B cell (primary cell): ENCODE data around the gene CACNG8. TPM values are rescaled to one million over a fixed set of nuclear protein-coding genes. Genes with fewer than 3 reads are reported as not detected.

Source experiments
- ATAC-seq: fragments of 200-7000 bp; cut with Tn5 transposase; one replicate; pipeline ENCODE4 v1.10.0; 2021; ENCODE audit warnings: low read depth, mild to moderate bottlenecking, moderate number of reproducible peaks, moderate library complexity
- CTCF ChIA-PET: fragments of 350-600 bp; sonication (Branson Sonifier 250); formaldehyde crosslinking; loops from one replicate; lab custom pipeline; 2021; ENCODE audit warnings: antibody characterized with exemption, inconsistent platforms; lab: Charles Lee
- POLR2A ChIA-PET: fragments of 350-600 bp; sonication (Branson Sonifier 250); formaldehyde crosslinking; loops from one replicate; lab custom pipeline; 2021; ENCODE audit warnings: antibody characterized with exemption; lab: Charles Lee
- DNase-seq: peaks from one replicate; pipeline ENCODE4 v3.0.0; 2013
- H2AFZ ChIP-seq: 2 replicates; pipeline ENCODE4 v1.6.1; 2012; ENCODE audit warnings: mild to moderate bottlenecking, low read depth, low read length; ENCODE audit not compliant: insufficient read depth, poor library complexity, severe bottlenecking
- H3K27ac ChIP-seq, 2 donors: 1 replicate in 1 of 2; 2 replicates in 1 of 2; pipeline ENCODE4 v1.5.1; 2012 to 2013; ENCODE audit warnings: low read length in 2 of 2, mild to moderate bottlenecking in 2 of 2, moderate library complexity in 1 of 2
- H3K27me3 ChIP-seq, 4 experiments: fragments of 200-600 bp in 1 of 4; sonication (generic) in 1 of 4; replicated peaks in 1 of 4; 1 replicate in 2 of 4; 2 replicates in 2 of 4; pipeline versions ENCODE4 v1.6.1 to v1.7.0; 2013 to 2016; ENCODE audit warnings: low read length in 3 of 4, mild to moderate bottlenecking in 2 of 4, mixed read lengths in 1 of 4, moderate library complexity in 1 of 4; ENCODE audit not compliant: insufficient read depth in 4 of 4, control insufficient read depth in 3 of 4; ENCODE audit errors: control extremely low read depth in 1 of 4
- H3K36me3 ChIP-seq, 2 experiments: replicated peaks in 1 of 2; 1 replicate in 1 of 2; 2 replicates in 1 of 2; pipeline versions ENCODE4 v1.6.1 to v1.7.1; 2013; ENCODE audit warnings: low read length in 1 of 2; ENCODE audit not compliant: insufficient read depth in 2 of 2, control insufficient read depth in 1 of 2; ENCODE audit errors: control extremely low read depth in 1 of 2, extremely low read depth in 1 of 2
- H3K4me1 ChIP-seq, 2 donors: fragments of 200-600 bp in 1 of 2; sonication (generic) in 1 of 2; 1 replicate in 1 of 2; 2 replicates in 1 of 2; pipeline versions ENCODE4 v1.5.1 to v1.6.1; 2013 to 2017; ENCODE audit warnings: low read length in 2 of 2; ENCODE audit not compliant: control insufficient read depth in 2 of 2, insufficient read depth in 2 of 2
- H3K4me2 ChIP-seq: replicated peaks from 2 replicates; pipeline ENCODE3; 2012; ENCODE audit warnings: mild to moderate bottlenecking, low read depth, low read length; ENCODE audit not compliant: poor library complexity, severe bottlenecking
- H3K4me3 ChIP-seq, 5 experiments: fragments of 200-600 bp in 1 of 5; sonication (generic) in 1 of 5; 1 replicate in 3 of 5; 2 replicates in 2 of 5; pipeline versions ENCODE4 v1.5.1 to v1.7.0; 2011 to 2016; ENCODE audit warnings: low read length in 4 of 5, mild to moderate bottlenecking in 4 of 5, low read depth in 2 of 5, control low read depth in 1 of 5, moderate library complexity in 1 of 5; ENCODE audit not compliant: insufficient read depth in 1 of 5; ENCODE audit errors: control extremely low read depth in 1 of 5, extremely low read depth in 1 of 5
- H3K79me2 ChIP-seq: fragments of 200-600 bp; sonication (generic); one replicate; pipeline ENCODE4 v1.6.0; 2016; ENCODE audit warnings: low read length; ENCODE audit not compliant: control insufficient read depth, insufficient read depth
- H3K9ac ChIP-seq: fragments of 200-600 bp; sonication (generic); 2 replicates; pipeline ENCODE4 v1.6.1; 2017; ENCODE audit warnings: mild to moderate bottlenecking, low read length, moderate library complexity
- H3K9me3 ChIP-seq, 3 donors: one replicate each; pipeline versions ENCODE4 v1.6.1 to v1.7.1; 2013; ENCODE audit warnings: low read length in 2 of 3; ENCODE audit not compliant: control insufficient read depth in 2 of 3, insufficient read depth in 1 of 3; ENCODE audit errors: control extremely low read depth in 1 of 3
- H4K20me1 ChIP-seq: 2 replicates; pipeline ENCODE4 v1.6.0; 2012; ENCODE audit warnings: mild to moderate bottlenecking, low read length; ENCODE audit not compliant: insufficient read depth, control insufficient read depth, poor library complexity, severe bottlenecking
- H3K27ac Mint-ChIP-seq: one replicate; pipeline ENCODE4 v1.8.0; 2021; ENCODE audit warnings: mixed read lengths
- H3K27me3 Mint-ChIP-seq: one replicate; pipeline ENCODE4 v1.8.0; 2021; ENCODE audit warnings: mixed read lengths
- H3K4me1 Mint-ChIP-seq: one replicate; pipeline ENCODE4 v1.8.0; 2021; ENCODE audit warnings: mixed read lengths
- H3K4me3 Mint-ChIP-seq: one replicate; pipeline ENCODE4 v1.8.0; 2021; ENCODE audit warnings: mixed read lengths
- H3K9me3 Mint-ChIP-seq: one replicate; pipeline ENCODE4 v1.8.0; 2022; ENCODE audit warnings: mixed read lengths; ENCODE audit not compliant: insufficient read depth
- EZH2 ChIP-seq: IDR thresholded peaks from 2 replicates; pipeline ENCODE4 v1.6.1; 2012; ENCODE audit warnings: borderline replicate concordance, low read depth, mild to moderate bottlenecking, moderate library complexity, low read length; ENCODE audit not compliant: insufficient read depth, poor library complexity, severe bottlenecking
- WGBS: methylation state at CpG from one replicate; pipeline ENCODE4 v1.1.5; 2013; ENCODE audit warnings: missing lambda C conversion rate; ENCODE audit not compliant: insufficient coverage; 5-methylcytosine and 5-hydroxymethylcytosine counted together
- intact Hi-C: fragments of 100-400 bp; cut with micrococcal nuclease; formaldehyde crosslinking; loops from one replicate; pipeline ENCODE4 v1.10.0; 2022
- polyA plus RNA-seq: library from polyadenylated mRNA; depleted of rRNA; stranded (reverse); fragments of >200 nt; gene quantifications from 2 replicates; pipeline ENCODE4 v1.2.3, GENCODE V29; 2012
- total RNA-seq, 2 donors: library from RNA; stranded (reverse); fragments of 120-200 nt in 1 of 2; gene quantifications; 1 replicate in 1 of 2; 2 replicates in 1 of 2; pipeline versions ENCODE4 v1.2.3 to v1.2.4, GENCODE V29; 2013 to 2022
- TF ChIP-seq, protein P1 (sequence below): fragments of 200-600 bp; IDR thresholded peaks from one replicate; pipeline ENCODE4 v1.8.0; 2022; ENCODE audit warnings: antibody characterized with exemption, mild to moderate bottlenecking

Gene CACNG8
- total and polyA plus RNA-seq, 2 donors (not counting 1 experiment from before 2014, with no cell fraction given) = not detected

- H3K27me3 Mint-ChIP-seq = peaks cover 40% of the 10 kb centered on the region
- H4K20me1 ChIP-seq = no peaks in the 10 kb centered on the region
- no peak overlapping the region for H3K4me2 ChIP-seq
- H3K4me3 Mint-ChIP-seq = no peak overlapping the region
- no peaks in the 10 kb centered on the region for H3K4me1 Mint-ChIP-seq
- H3K4me1 ChIP-seq = no peaks in the 10 kb centered on the region
- TF ChIP-seq, protein P1, sequence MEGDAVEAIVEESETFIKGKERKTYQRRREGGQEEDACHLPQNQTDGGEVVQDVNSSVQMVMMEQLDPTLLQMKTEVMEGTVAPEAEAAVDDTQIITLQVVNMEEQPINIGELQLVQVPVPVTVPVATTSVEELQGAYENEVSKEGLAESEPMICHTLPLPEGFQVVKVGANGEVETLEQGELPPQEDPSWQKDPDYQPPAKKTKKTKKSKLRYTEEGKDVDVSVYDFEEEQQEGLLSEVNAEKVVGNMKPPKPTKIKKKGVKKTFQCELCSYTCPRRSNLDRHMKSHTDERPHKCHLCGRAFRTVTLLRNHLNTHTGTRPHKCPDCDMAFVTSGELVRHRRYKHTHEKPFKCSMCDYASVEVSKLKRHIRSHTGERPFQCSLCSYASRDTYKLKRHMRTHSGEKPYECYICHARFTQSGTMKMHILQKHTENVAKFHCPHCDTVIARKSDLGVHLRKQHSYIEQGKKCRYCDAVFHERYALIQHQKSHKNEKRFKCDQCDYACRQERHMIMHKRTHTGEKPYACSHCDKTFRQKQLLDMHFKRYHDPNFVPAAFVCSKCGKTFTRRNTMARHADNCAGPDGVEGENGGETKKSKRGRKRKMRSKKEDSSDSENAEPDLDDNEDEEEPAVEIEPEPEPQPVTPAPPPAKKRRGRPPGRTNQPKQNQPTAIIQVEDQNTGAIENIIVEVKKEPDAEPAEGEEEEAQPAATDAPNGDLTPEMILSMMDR = no peak
- no peak for TF ChIP-seq EZH2
- ATAC-seq = no peak
- ChIA-PET CTCF (no interaction called here), POLR2A (no interaction called here)
- intact Hi-C loops = no loop called here
- H3K9me3 Mint-ChIP-seq = no peaks in the 10 kb centered on the region
- no peaks in the 10 kb centered on the region for H3K36me3 ChIP-seq
- 100% methylated on average over 3 of the region's 4 CpGs for WGBS
- no peak overlapping the region for H3K9ac ChIP-seq
- H3K4me3 ChIP-seq = no peak overlapping the region
- H3K27ac Mint-ChIP-seq = no peak overlapping the region
- H3K9me3 ChIP-seq = peaks cover 0 to 28% (median 0%) of the 10 kb centered on the region in 3 donors
- no peak for DNase-seq
- H3K27ac ChIP-seq = no peak overlapping the region
- peaks cover 0 to 31% (median 5%) of the 10 kb centered on the region in 4 experiments for H3K27me3 ChIP-seq
- H3K79me2 ChIP-seq = no peaks in the 10 kb centered on the region
- no peak overlapping the region for H2AFZ ChIP-seq
These were observed 17.8 kb upstream of the CACNG8 start for GRCh38 chr19:53944933-53945332.

- DNase-seq = no peak
- H4K20me1 ChIP-seq = no peaks in the 10 kb centered on the region
- TF ChIP-seq, protein P1 = no peak
- TF ChIP-seq EZH2 = no peak
- peaks cover 0 to 25% (median 0%) of the 10 kb centered on the region in 3 donors for H3K9me3 ChIP-seq
- POLR2A ChIA-PET = no interaction called here
- no peaks in the 10 kb centered on the region for H3K36me3 ChIP-seq
- CTCF ChIA-PET = no interaction called here
- no peak overlapping the region for H3K4me3 Mint-ChIP-seq
- no peak for ATAC-seq
- no peaks in the 10 kb centered on the region for H3K4me1 Mint-ChIP-seq
- no peaks in the 10 kb centered on the region for H3K9me3 Mint-ChIP-seq
- no peak overlapping the region for H3K4me3 ChIP-seq
- peaks cover 0 to 31% (median 5%) of the 10 kb centered on the region in 4 experiments for H3K27me3 ChIP-seq
- no peak overlapping the region for H3K27ac ChIP-seq
- H2AFZ ChIP-seq = no peak overlapping the region
- no peak overlapping the region for H3K4me2 ChIP-seq
- H3K4me1 ChIP-seq = no peaks in the 10 kb centered on the region
- H3K27ac Mint-ChIP-seq = no peak overlapping the region
- no peak overlapping the region for H3K9ac ChIP-seq
- H3K79me2 ChIP-seq = no peaks in the 10 kb centered on the region
- intact Hi-C loops = no loop called here
- H3K27me3 Mint-ChIP-seq = peaks cover 37% of the 10 kb centered on the region
- WGBS = 65% methylated on average over 6 of the region's 9 CpGs
These were observed 17.3 kb upstream of the CACNG8 start for GRCh38 chr19:53945441-53945840.
